HG02885 (cell line): ENCODE measurements around the gene MYO19.
"Not testable (repeated sequence)": the region's sequence is repeated elsewhere in the genome, so short reads cannot be mapped to it uniquely, and the experiment has no call there.

Experiments used
- ATAC-seq: cut with Tn5 transposase; IDR thresholded peaks from one replicate; pipeline ENCODE4 v1.9.1; 2021; ENCODE audit warnings: mild to moderate bottlenecking; ENCODE audit not compliant: unreplicated experiment, poor library complexity

Gene MYO19

DNA sequence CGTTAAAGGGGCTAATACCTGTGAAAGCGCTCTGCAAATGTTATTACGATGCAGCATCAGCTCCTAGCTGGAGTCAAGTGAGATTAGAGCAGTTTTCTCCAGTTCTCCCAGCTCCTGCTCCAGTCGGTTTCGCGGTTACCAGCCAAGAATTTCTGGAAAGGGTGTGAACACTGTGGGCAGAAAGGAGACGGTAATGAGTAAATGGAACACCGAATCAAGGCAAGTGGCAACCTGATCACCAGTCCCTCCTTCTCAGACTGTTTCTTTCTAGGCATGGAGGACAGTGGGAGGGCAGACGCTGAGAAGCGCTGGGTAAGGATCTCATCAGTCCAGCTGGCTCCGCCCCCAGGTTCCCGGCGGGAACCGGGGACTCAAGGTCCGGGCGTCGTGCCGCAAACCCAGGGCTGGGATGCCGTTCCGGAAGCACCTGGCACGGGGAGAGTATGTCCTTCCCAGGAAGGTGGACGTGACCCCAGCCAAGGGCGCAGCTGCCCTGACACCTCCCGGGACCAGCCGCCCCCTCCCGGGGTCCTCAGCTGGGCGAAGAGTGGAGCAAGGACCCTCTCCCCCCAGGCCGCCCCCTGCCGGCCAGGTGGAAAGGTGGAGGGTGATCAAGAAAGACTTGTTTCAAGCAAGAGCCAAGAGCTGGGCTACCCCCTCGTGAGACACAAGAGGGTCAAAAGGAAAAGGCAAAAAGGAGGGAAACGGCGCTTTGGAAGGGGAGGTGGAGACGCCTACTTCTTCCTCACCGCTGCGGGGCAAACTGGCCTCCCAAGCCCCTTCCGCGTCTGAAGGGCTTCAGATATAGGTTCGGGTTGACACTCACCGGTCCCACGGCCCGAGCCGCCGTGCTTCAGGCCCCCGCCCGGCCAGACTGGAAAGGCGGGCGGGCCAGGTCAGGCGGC lies 481 bp downstream of the MYO19 start:
- peak; percentile 29 for ATAC-seq

DNA sequence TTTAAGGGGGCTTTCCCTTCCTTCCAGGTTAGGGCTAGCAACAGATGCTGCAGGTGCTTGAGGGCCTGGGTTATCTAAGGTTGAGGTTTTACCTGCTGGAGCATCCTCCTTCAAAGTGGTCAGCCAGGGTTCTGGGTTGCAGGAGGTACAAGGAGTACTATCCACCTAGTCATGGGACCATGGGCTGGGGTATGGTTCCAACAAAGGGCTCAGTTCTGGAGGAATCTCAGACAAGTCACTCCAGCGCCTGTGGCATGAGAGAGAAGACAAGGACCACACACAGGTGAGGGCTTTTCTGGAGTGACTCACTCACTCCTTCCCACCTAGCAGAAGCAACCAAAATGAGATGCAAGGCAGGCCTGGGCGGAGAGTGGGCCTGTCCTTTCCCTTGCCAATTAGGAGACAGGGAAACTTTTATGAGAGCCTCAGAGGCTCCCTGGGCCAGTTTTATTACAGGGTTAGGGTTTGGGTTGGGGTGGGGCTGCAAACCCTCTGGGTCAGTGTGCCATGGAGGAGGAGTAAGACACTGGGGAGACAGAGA lies 2.2 kb downstream of the MYO19 start:
- ATAC-seq: no peak

DNA sequence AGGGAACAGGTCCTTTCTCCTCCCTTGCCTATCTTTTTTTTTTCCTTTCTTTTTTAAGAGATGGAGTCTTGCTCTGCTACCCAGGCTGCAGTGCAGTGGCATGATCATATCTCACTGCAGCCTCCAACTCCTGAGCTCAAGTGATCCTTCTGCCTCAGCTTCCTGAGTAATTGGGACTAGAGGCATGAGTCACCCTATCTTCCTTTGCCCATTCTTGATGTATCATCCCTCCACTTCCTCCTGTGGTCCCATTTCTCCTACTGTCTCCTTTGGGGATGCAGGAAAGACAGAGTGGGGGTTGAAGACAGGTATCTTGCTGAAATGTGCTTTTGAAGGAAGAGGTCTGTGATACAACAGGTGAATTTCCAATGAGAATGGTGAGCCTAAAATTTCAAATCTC lies 5.5 kb downstream of the MYO19 start:
- no peak for ATAC-seq

DNA sequence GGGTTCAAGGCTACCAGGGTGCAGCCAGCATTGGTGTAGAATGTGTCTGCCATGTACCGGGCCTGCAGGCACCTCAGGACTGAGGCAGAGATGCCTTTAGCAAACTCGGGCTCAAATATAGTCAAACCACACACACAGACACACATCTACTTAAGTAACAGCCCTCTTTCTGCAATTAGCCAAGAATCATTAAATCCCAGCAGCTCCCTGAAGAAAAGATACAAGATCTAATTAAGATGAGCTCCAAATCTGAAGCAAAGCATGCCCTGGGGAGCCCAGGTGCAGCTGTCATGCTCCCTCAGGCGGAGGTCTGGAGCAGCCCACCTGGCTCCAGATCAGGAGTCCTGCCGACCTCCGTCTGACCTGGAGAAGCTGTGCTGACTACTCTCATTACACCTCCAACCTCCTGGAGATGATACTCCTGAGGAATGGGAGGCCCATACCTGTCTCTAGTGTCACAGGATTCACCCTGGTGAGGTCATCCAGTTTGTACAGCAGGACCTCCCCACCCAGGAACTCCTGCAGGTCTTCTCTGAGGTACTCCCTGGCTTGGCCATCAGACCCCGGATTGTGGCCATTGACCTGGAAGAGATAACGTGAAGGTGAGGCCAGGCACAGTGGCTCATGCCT lies 6.9 kb downstream of the MYO19 start:
- no peak for ATAC-seq

DNA sequence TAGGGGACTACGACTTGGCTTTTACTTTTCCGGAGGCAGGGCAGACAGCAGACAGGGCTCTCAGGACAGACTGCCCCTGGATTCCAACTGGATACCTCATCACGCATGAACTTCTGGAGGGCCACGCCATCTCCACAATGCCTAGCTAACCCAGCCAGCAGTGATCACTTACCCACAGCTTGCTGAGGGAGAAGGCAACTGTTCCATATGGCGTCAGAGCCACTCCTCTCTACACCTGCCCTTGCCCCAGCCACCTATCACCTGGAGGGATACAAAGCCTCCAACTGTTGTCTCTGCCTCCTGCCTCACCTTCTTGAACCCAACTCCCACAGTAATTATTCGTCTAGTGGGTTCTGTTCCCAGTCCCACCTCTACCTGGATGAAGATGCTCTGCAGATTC lies 8.8 kb downstream of the MYO19 start:
- ATAC-seq: no peak

DNA sequence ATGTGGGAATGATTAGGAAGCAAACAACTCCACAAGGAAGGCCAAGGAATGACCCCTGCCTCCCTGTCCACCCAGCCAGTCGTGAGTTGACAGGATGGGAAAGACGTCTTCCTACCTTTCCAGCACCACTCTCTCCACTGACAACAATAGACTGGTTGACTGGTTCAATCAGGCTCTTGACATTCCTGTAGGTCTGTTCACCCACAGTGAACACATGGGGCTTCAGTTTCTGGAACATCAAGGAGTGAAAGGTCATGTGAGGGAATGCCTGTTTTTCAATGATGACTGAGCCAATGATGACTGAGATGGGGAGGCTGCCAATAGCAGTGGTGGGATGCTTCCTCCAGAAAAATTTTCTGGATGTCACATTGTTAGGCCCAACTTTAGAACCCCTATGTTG lies 9.6 kb downstream of the MYO19 start:
- no peak for ATAC-seq

DNA sequence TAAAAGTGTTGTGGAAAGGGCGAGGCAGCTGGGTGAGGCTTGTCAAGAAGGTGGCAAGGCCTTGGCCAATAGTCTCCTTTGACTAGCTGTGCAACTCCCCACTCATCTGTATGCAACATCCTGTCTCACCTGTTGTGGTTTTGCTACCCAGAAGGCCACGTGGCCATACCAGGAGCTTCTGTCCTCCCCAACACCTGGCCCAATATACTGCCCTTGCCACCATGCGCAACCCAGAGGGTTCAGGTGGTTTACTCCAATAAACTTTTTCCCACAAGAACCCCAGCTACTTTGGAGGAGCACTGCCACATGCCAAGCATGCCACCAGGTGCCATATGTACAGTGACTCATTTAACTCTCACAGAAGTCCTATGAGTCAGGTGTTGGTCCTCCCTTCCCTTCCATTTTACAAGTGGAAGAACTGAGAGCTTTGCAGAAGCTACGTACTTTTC lies 10.2 kb downstream of the MYO19 start:
- no peak for ATAC-seq

DNA sequence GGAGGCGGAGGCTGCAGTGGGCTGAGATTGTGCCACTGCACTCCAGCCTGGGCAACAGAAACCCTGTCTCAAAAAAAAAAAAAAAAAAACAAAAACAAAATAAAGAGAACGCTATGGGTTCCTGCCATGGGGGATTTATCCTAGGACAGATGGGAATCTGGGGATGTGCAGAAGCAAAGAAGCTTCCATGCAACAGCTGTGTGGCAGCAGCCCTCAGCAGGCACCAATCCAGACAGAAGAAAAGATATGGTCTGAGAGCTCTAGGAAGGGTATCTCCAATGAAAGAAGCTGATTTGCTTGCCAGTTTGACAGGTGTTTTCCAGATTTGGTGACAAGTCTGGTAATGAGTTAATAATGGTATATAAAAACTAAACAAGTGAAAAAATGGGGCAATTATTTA lies 11.6 kb downstream of the MYO19 start:
- ATAC-seq: no peak

DNA sequence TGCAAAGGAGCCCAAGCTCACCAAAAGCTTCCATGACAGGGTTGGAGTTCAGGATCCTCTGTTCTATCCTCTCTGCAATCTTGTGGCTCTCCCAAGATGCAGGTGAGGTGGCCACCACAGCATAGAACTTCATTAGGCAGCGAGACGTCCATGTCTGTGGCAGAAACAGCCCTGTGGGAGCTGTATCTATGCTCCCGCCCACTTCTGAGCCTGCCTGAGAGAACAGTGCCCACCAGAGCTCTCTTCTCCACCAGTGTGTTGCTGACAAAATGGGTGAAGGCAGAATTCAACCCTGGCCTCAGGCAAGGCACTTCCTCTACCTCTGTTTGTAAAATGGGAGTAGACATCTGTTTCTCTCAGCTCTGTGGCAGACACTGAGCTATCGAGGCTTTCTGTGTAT lies 18.8 kb downstream of the MYO19 start:
- ATAC-seq: no peak

DNA sequence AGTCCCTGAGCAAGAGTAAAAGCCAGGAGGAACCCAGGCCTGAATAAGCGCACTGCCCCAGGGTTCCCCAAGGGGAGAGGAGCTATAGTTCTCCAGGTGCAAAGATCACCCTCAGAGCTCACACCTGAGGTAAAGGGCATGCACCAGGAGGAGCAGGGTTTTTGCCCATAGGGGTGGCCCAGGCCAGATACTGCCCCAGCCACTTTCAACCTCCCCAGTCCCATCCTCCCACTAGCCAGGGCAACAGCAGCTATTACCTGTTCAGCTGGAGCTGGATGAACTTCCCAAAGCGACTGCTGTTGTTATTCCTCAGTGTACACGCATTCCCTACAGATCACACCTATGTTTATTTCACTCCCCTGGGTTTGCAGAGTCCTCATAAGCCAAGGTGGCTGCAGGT lies 19.8 kb downstream of the MYO19 start:
- ATAC-seq: no peak

DNA sequence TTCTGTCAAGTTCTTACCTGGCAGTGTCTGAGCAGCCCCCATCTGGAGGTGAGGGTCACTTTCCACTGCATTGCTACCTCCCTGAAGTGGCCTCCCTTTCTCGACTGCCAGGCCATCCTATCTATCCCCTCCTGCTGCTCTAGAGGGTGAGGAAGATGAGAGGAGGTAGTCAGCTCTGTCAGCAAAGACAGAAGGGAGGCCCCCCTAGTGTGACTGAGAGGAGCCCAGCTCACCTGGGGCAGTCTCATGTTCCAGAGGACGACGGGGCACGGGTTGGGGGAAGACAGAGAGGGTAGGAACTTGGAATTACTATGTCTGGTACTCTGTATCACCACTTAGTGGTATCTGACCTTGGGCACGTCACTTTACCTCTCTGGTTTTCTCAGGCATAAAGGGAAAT lies 22.0 kb downstream of the MYO19 start:
- ATAC-seq: no peak

DNA sequence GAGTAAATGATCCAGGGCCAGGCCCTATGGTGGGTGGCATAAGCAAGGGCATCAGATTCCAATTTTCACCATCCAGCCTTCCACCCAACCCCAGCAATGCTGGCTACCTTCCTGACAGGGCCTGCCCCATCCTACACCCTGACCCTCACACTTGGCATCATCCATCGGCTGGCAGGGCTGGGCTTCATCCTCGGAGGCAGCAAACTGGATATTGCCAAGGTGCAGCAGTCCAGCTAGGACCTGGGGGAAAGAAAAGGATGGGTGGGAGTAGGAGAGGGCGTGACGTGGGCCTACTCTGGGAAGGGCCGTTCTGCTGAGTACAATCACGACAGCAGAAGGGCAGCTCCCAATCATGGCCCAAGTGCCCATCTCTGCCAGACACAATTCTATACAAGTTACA lies 23.5 kb downstream of the MYO19 start:
- no peak for ATAC-seq

DNA sequence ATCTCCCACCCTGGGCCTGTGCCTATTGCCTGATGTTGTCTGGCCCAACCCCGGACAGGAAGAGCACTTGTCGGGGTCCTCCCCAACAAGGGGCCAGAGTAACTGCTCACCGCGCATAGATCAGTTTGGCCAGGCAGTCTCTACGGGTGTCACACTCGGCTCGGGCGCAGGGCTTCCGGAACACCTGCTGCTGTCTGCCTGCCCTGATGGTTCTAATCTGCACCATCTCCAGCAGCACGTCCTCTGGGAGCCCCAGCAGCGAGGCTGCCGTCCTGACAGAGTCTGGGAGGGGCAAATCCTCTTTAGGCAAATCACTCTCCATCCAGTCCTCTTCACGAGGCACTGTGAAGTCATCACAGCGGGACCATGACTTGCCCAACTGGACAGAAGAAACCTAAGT lies 24.0 kb downstream of the MYO19 start:
- ATAC-seq: no peak

DNA sequence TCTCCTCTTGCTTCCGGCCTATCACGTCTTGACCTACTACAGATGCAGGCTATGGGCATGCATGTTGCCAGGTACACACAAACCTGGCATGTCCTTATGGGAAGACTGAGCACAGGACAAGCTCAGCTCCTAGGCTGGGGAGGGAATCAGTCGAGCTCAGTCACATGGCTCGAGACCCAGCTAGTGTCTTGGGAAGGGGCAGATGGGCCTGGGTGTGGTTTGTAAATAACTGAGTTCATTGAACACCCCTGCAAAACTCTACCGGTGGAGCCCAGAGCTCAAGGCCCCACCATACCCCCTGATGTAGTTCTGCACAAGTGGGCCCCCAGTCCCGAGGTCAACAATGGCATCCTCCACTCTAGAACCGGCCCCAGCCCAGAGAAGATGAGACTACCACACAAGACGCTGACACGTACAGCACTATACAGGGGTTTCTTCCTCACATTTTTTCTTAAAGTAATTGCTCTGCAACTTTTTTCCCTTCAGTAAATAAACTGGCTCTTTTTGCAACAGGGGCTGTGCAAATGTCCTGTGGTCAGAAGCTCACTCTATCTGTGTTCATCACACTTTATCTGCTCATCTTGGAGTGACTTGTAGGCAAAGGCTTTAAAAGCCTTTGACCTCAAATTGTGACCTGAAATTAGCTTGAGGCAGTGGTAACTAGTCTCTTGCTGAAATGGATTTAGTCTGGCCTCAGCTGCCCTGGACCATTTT lies 25.2 kb downstream of the MYO19 start:
- no peak for ATAC-seq

DNA sequence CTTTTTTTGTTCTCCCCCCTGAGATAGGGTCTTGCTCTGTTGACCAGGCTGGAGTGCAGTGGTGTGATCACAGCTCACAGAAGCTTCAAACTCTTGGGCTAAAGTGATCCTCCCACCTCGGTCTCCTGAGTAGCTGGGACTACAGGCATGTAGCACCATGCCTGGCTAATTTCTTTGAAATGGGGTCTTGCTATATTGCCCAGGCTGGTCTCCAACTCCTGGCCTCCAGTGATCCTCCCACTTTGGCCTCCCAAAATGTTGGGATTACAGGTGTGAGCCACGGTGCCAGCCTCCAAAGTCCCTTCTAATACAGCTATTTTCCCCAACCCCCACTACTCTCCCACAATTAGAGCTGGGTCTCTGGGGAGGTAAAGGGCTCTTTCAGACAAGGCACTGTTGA lies 26.2 kb downstream of the MYO19 start:
- ATAC-seq: not testable (repeated sequence)

DNA sequence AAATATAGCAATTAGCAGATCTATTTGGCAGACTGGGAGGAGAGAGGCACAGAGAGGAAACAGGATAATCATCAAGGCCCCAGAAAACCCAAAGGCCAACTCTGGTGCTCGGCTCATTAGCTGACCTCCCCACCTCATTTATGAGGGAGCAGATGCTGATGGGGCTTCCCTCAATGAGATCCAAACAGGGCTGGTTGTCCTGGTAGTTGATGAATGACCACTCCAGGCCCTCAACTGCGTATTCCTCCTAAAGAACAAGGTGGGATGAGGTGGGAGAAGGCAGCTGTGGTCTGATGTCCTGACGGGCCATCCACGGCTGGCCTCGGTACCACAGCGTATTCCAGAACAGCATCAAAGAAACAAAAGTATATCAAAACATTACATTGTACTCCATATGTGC lies 27.4 kb downstream of the MYO19 start:
- no peak for ATAC-seq

DNA sequence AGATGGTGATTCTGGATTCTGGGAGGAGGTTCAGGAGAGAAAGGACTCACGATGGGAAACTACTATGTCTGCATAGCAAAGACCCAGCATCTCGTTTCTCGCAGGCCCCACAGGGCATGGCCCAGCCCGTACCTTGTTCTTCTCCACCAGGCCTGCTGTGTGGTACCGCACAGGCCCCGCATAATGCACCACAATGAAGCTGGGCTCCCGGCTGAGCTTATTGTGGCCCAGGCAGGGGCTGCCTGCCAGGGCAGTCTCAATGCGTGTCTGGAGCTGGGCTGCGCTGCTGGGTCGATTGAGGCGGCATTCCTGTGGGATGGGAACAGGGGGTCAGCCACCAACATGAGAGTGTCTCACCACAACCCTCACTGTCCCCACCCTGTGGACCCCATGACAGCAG lies 27.8 kb downstream of the MYO19 start:
- no peak for ATAC-seq

DNA sequence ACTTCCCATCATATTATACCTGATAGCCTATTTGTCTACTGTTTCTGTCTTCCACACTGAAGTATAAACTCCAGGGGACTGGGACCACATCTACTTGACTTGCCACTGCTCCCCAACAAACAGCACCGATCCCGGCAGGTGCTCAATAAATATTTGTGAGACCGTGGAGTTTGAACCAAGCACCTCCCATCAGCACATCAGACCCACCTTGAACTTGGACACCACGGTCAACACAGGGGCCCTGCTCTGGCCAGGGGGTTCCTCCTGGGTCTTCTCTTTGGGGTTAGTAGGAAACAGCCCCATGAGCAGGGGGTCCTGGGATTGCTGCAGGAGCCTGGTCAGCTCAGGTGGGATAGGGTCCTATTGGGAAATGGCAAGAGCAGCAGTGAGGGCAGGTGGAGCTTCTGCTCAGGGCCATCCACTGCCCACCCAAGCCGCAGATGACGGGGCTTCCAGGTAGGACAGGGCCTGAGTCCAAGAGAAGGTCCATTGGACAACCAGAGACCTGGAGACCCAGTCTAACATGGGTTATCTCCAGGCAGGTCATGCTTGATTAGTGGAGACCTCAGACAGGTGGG lies 28.3 kb downstream of the MYO19 start:
- ATAC-seq: no peak

DNA sequence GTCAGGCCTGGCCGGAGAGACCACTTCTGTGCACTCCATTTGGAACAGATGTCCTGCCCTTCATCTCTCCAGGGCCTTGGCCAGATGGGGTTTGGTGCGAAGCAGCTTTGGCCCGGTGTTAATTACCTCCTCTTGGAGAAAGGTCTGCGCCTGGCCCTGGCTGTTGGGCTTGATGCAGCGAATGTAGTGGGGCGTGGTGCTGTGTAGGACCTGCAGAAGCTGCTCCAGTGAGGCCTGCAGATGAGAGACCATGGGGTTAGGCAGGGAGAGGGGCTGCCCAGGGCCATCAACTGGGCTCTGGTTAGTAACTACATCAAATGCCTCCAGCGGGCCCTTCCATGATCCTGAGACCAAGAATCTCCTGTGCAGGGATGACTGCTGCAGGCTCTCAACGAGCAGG lies 29.5 kb downstream of the MYO19 start:
- no peak for ATAC-seq

DNA sequence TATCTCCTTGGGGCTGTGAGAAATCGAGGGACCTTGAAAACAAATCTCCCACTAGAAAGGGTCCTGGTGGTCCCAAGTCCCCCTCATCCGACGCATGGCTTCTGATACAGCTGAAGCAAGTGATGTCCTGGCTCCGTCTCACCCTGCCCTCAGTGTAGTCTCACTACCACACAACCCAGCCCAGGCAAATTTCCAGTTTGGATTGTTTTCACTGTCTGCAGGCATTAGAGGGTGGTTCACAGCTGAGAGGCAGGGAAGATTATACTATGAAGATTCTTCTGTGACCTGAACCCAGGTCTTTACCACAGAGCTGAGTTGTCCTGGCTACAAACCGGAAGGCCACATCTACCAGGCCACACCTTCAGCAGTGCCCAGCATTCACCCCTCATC lies 30.5 kb downstream of the MYO19 start:
- no peak for ATAC-seq
